SKM-1 treated with dmso at 0.1 percent for 144 hours (cell line): ENCODE results near the gene CLGN.
"Not testable (repeated sequence)": the region's sequence is repeated elsewhere in the genome, so short reads cannot be mapped to it uniquely, and the experiment has no call there.

Source experiments
- DNase-seq: peaks from one replicate; lab custom pipeline; 2025; ENCODE audit not compliant: unreplicated experiment; lab: John Stamatoyannopoulos, UW

Gene CLGN

GRCh38 chr4:140427106-140427918, at the start of gene CLGN:
CLGN (minus strand) TSS chr4:140427648; CDS start chr4:140413078, 14,570 bp downstream.
- peak; percentile 68 for DNase-seq

GRCh38 chr4:140472156-140472555, 44.7 kb upstream of the CLGN start:
- DNase-seq: no peak

- no peak for DNase-seq
Observed at GRCh38 chr4:140469791-140470733, 42.6 kb upstream of the CLGN start.

- no peak for DNase-seq
Observed at GRCh38 chr4:140466146-140466545, 38.7 kb upstream of the CLGN start.

GRCh38 chr4:140463614-140464013, 36.2 kb upstream of the CLGN start:
- no peak for DNase-seq

GRCh38 chr4:140463182-140463581, 35.7 kb upstream of the CLGN start:
- DNase-seq: no peak

GRCh38 chr4:140450352-140450751, 22.9 kb upstream of the CLGN start:
- no peak for DNase-seq

- DNase-seq: no peak
Observed at GRCh38 chr4:140448830-140449229, 21.4 kb upstream of the CLGN start.

GRCh38 chr4:140448162-140448561, 20.7 kb upstream of the CLGN start:
- DNase-seq: no peak

GRCh38 chr4:140444347-140444746, 16.9 kb upstream of the CLGN start:
- not testable (repeated sequence) for DNase-seq

- no peak for DNase-seq
Observed at GRCh38 chr4:140439644-140440142, 12.2 kb upstream of the CLGN start.

- DNase-seq: peak; percentile 56
Observed at GRCh38 chr4:140427919-140428471, 547 bp upstream of the CLGN start.

GRCh38 chr4:140426610-140427105, 790 bp downstream of the CLGN start:
- DNase-seq: peak; percentile 14

- no peak for DNase-seq
Observed at GRCh38 chr4:140423106-140423505, 4.3 kb downstream of the CLGN start.

GRCh38 chr4:140413130-140413969, 14.1 kb downstream of the CLGN start:
- not testable (repeated sequence) for DNase-seq

GRCh38 chr4:140408974-140409373, 18.5 kb downstream of the CLGN start:
- no peak for DNase-seq

GRCh38 chr4:140406292-140406691, 21.2 kb downstream of the CLGN start:
- DNase-seq: no peak

- DNase-seq: no peak
Observed at GRCh38 chr4:140400111-140400510, 27.3 kb downstream of the CLGN start.

- no peak for DNase-seq
Observed at GRCh38 chr4:140395668-140396067, 31.8 kb downstream of the CLGN start.

GRCh38 chr4:140388015-140388414, 39.4 kb downstream of the CLGN start:
- no peak for DNase-seq
